HG03025 (cell line): ENCODE results near the gene DENND6B.

ENCODE experiments used
- ATAC-seq: cut with Tn5 transposase; IDR thresholded peaks from one replicate; pipeline ENCODE4 v1.9.1; 2021; ENCODE audit warnings: mild to moderate bottlenecking, moderate library complexity; ENCODE audit not compliant: unreplicated experiment, low FRiP score

DENND6B gene

DNA sequence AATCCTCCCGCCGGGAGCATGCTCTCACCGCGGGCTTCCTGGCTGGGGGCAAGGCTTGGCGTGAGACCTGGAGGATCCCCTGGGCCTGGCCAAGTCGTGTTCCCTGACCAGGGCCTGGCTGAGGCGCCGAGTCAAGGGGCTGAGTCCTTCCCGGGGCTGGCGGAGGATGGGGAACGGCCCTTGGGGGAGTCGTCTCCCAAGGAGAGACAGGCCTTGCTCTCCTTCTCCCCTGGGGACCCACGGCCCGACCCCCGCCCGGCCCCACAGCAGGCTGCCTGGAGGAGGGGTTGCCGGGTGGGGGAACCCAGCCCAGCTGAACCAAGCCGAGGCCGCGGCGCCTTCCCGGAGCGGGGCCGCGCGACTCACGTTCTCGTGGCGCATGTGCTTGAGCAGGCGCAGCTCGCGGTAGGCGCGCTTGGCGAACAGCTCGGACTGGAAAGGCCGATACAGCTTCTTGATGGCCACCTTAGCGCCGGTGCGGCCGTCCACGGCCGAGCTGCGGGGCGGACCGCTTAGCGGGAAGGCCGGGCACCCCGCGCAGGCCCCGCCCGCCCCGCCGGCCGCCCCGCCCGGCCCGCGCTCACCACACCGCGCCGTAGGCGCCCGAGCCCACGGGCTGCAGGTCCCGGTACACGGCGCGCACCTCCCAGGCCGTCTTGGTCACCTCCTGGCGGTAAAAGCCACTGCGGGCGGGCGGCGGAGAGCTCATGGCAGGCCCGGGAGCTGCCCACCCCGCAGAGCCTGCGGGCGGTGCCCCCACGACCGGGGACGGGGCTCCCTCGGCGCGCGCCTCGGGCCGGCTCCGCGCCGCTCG lies 65.8 kb downstream of the DENND6B start:
- ATAC-seq = no peak

DNA sequence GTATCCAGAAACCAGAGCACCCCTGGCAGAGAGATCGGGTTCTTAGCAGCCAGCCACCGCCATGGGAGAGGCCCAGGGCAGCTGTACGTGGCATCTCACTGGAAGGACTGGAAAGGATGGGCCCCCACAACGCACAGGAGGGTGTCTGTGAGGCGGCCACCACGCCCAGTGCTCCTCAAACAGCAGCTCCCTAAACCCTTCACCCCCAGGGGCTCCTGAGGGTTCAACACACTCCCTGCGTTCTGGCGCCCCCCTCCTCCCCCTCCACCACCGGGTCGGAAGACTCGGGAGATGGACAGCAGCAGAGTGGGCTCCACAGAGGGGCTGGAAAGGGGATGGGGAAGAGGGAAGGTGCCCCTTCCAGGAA lies 66.4 kb downstream of the DENND6B start:
- no peak for ATAC-seq

- ATAC-seq = no peak
These were observed 67.5 kb downstream of the DENND6B start for GRCh38 chr22:50259302-50259701.
